HepG2 (cell line): ENCODE data around the gene LRRC45. TPM values are rescaled to one million over a fixed set of nuclear protein-coding genes. Genes with fewer than 3 reads are reported as not detected.

ENCODE experiments used
- ARNT2 ChIP-seq: sonication (generic); formaldehyde crosslinking; IDR thresholded peaks from 2 replicates; pipeline ENCODE4 v1.8.0; 2022; ENCODE audit warnings: mild to moderate bottlenecking, low read depth, missing genetic modification reagents, moderate library complexity
- ATF1 ChIP-seq: IDR thresholded peaks from 2 replicates; pipeline ENCODE4 v1.6.1; 2016; ENCODE audit warnings: mild to moderate bottlenecking, control low read depth
- ATF7-NPFF ChIP-seq: sonication (generic); formaldehyde crosslinking; IDR thresholded peaks from 2 replicates; pipeline ENCODE4 v1.8.1; 2023; ENCODE audit warnings: mild to moderate bottlenecking, low read depth, missing genetic modification reagents, moderate library complexity
- CAMTA2 ChIP-seq: sonication (generic); formaldehyde crosslinking; IDR thresholded peaks from 2 replicates; pipeline ENCODE4 v1.4.0; 2020; ENCODE audit warnings: mild to moderate bottlenecking, missing genetic modification reagents, borderline replicate concordance
- DRAP1 ChIP-seq: IDR thresholded peaks from 2 replicates; pipeline ENCODE4 v1.6.1; 2016; ENCODE audit warnings: missing genetic modification reagents, missing compliant biosample characterization
- HNF1A ChIP-seq, 2 experiments: sonication (generic) in 1 of 2; formaldehyde crosslinking in 1 of 2; IDR thresholded peaks; 2 replicates each; pipeline versions ENCODE4 v1.4.0 to v1.6.1; 2016 to 2020; ENCODE audit warnings: borderline replicate concordance in 1 of 2, low read depth in 1 of 2, mild to moderate bottlenecking in 1 of 2, missing genetic modification reagents in 1 of 2
- HOMEZ ChIP-seq: IDR thresholded peaks from 2 replicates; pipeline ENCODE4 v1.6.1; 2016; ENCODE audit warnings: low read depth
- IRF9 ChIP-seq: sonication (generic); formaldehyde crosslinking; IDR thresholded peaks from 2 replicates; pipeline ENCODE4 v1.8.0; 2022; ENCODE audit warnings: missing genetic modification reagents, mild to moderate bottlenecking, borderline replicate concordance
- KDM1A ChIP-seq: IDR thresholded peaks from 2 replicates; pipeline ENCODE4 v1.6.1; 2016; ENCODE audit warnings: missing compliant biosample characterization
- ZBTB43 ChIP-seq: sonication (generic); formaldehyde crosslinking; conservative IDR thresholded peaks from 2 replicates; pipeline ENCODE4 v1.4.0; 2020; ENCODE audit warnings: missing genetic modification reagents
- ZNF276 ChIP-seq: sonication (generic); formaldehyde crosslinking; IDR thresholded peaks from 2 replicates; pipeline ENCODE4 v1.4.0; 2020; ENCODE audit warnings: mild to moderate bottlenecking, low read depth, missing genetic modification reagents
- ZNF652 ChIP-seq: IDR thresholded peaks from 2 replicates; pipeline ENCODE4 v1.6.1; 2016; ENCODE audit warnings: low read depth, borderline replicate concordance
- ZNF83 ChIP-seq: sonication (generic); formaldehyde crosslinking; IDR thresholded peaks from 2 replicates; pipeline ENCODE4 v1.4.0; 2020; ENCODE audit warnings: missing genetic modification reagents, mild to moderate bottlenecking, borderline replicate concordance
- ZNF839 ChIP-seq: sonication (generic); formaldehyde crosslinking; IDR thresholded peaks from 2 replicates; pipeline ENCODE4 v1.4.0; 2020; ENCODE audit warnings: missing genetic modification reagents, mild to moderate bottlenecking, borderline replicate concordance
- polyA plus RNA-seq, 8 experiments: library from polyadenylated mRNA; depleted of rRNA in 3 of 8; stranded (reverse) in 7 of 8; unstranded in 1 of 8; fragments of >200 nt; fragmentation: Illumina TruSeq in 4 of 8; extraction: Trizol in 4 of 8; gene quantifications; 2 replicates each; pipeline versions ENCODE4 v1.2.1 to v1.2.3, GENCODE V29; 2011 to 2016; ENCODE audit warnings: low read depth in 4 of 8, missing spikeins in 1 of 8, mixed read lengths in 1 of 8; ENCODE audit not compliant: insufficient read depth in 1 of 8
- total RNA-seq, 5 experiments: library from RNA; depleted of rRNA; stranded (reverse); fragments of >200 nt; fragmentation: Illumina TruSeq; extraction: Trizol; gene quantifications; 2 replicates each; pipeline ENCODE4 v1.2.3, GENCODE V29; 2016; ENCODE audit warnings: low read depth in 1 of 5

Gene LRRC45
- total and polyA plus RNA-seq, 2 of the 13 experiments (the other 11 are each of a cell fraction or from before 2014, with no cell fraction given), result 11.6 to 48.1 TPM

- TF ChIP-seq HNF1A (IDR thresholded peaks at IDR 0.05; ENCODE audit: low read depth), result peak; percentile 30; the same call in 1 of the 2 replicates
- peak; percentile 61; the same call in 1 of the 2 replicates for TF ChIP-seq HNF1A (CRISPR knock-in tag; IDR thresholded peaks at IDR 0.05; ENCODE audit: borderline replicate concordance)
- peak; percentile 99 for TF ChIP-seq ATF7-NPFF (CRISPR knock-in tag)
- TF ChIP-seq CAMTA2 (CRISPR knock-in tag), result peak; percentile 95
- no peak for TF ChIP-seq ATF1
- TF ChIP-seq HOMEZ (CRISPR knock-in tag), result 0 out of 2 replicates have a peak, but pooled peaks have one; percentile 9
- peak; percentile 100 for TF ChIP-seq IRF9 (CRISPR knock-in tag)
- TF ChIP-seq DRAP1 (CRISPR knock-in tag), result peak; percentile 72
- peak; percentile 6; the same call in 1 of the 2 replicates for TF ChIP-seq ZNF652 (CRISPR knock-in tag)
- TF ChIP-seq ZBTB43 (CRISPR knock-in tag), result peak; percentile 85
- no peak for TF ChIP-seq ZNF839 (CRISPR knock-in tag)
- peak; percentile 97 for TF ChIP-seq ARNT2
- peak; percentile 93 for TF ChIP-seq ZNF83 (CRISPR knock-in tag)
- peak; percentile 86; the same call in 1 of the 2 replicates for TF ChIP-seq KDM1A (CRISPR knock-in tag)
- TF ChIP-seq ZNF276, result peak; percentile 88; the same call in 1 of the 2 replicates
These were observed 30.6 kb upstream of the LRRC45 start (continued) for GRCh38 chr17:81992306-81993102.
